Measurements from ENCODE around the gene EFCAB11.

- TF ChIP-seq CTCF (conservative IDR thresholded peaks at IDR 0.05 in 1 of 2, IDR thresholded peaks at IDR 0.05 in 1 of 2; ENCODE audit: low read depth in 1 of 2, low read length in 2 of 2) = no peak
- TF ChIP-seq EZH2 (IDR thresholded peaks at IDR 0.05; ENCODE audit: low read length, missing control alignments) = no peak
Measured at GRCh38 chr14:89755816-89756215, 198.7 kb downstream of the EFCAB11 start.

Data from fibroblast of lung (primary cell).